Measurements from ENCODE around the gene DUSP8.
"Not testable (repeated sequence)": the region's sequence is repeated elsewhere in the genome, so short reads cannot be mapped to it uniquely, and the experiment has no call there.

DUSP8 gene

DNA sequence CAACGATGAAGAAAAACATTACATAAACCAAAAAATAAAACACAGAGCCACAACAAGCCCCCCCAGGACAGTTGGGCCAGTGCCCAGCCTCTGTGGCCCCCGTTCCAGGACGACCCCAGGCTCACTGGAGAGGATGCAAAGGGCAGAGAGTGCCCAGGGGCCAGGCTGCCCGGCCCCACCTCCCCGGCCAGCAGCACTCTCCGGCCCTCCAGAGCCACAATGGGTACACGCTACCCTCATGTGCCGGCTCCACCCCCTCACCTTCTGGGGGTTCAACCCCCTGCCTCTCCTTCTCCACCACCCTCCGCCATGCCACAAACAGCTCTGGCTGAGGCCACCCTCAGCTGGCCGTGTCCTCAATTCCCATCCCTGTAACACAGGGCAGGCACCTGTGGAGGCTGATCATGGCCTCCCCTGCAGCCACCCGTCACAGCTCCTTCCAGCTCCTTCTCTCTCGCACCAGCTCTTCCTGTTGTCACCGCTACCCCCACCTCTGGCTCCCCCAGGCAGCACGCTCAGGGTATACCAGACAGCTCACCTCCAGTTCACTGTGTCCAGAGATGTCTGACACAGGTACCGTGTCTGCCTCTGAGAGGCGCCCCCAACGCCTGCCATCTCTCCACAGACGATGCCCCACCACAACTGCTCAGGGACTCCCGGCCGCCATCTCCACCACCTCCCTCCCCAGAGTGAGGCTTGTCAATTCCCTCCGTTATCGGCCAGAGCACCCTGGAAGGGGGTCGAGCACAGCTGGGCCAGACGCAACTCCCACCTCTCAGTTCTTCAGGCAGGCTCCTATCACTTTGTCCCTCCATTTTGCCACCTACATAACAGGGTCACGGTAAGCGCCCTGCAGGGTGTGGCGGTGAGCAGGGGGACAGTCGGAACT is 54.7 kb downstream of the DUSP8 start:
- in situ Hi-C loops (cut with HindIII; ENCODE audit: low sequenced_read_pairs) = no loop called here

DNA sequence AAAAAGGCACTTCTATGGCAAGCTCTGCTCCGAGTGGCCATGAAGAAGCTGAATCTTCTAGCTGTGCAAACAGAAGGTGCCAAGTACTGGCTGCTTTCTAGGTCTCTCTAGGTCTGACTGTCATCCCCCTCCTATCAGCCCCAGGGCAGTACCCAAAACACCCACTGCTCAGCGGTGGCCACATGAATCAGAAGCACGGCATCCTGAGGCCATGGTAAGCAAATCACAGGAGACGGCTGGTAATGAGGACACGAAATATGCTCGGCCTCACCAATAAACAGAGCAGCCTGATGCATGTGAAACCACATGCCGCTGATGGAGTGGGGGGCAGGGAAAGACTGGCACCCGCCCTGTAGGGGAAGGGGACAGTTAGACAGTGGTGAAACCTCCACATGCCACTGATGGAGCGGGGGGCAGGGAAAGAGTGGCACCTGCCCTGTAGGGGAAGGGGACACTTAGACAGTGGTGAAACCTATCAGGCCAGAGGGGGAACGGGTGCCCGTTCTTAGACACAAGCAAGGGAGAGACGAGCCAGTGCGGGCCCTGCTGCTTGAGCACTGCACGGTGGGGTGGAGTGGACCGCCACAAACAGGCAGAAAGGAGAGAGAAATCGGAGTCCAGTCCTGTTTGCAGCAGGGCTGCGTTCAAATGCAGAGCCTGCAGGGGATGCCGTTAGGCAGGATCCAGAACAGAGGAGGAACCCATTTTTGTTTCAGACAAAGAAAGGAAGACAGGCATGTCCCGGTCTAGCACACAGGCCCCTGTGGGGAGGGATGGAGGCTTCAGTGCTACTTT is 55.6 kb downstream of the DUSP8 start:
- in situ Hi-C loops (cut with HindIII; ENCODE audit: low sequenced_read_pairs) = no loop called here

DNA sequence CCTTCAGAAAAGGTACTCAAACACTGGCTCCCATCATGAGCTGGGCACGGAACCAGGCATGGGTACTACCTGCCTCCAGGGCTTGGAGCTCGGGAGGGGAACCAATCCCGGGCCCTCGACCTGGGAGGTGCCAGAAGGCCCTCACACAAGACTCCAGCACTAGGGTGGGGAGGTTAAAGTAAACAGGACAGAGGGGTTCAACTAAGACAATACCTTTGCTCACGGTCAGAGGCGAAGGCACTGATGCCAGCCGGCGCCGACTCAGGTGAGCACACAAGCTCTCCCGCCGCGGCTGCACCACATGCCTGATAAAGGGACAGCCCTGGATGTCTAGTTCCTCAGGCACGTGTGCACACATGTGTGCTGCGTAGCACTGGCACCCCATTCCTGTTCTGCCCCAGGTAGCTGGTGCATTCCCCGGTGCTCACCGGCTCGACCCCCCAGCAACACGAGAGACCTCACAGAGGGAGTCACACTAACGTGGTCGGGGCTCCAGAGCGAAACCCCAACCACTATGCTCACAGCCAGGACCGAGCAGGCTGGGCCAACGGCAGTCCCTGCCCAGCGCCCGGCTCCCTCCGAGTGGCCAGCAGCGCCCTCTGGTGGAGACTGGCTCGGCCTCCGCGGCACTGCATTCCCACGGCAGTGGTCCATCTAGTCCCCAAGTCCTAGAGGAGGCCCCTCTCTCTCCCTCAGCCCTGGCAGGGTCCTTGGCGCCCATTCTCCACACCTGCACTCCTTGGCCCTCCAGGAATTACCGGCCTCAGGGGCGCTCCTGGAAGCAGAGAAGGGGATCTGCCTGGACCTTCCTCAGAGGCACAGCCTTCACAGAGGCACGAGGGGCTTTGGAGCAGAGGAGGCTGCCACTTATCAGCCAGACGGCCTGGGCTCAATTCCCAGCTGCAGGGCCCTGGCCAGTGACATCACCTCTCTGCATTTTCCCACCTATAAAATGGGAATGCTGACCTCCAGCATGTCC is 56.7 kb downstream of the DUSP8 start:
- in situ Hi-C loops (cut with HindIII; ENCODE audit: low sequenced_read_pairs) = no loop called here

DNA sequence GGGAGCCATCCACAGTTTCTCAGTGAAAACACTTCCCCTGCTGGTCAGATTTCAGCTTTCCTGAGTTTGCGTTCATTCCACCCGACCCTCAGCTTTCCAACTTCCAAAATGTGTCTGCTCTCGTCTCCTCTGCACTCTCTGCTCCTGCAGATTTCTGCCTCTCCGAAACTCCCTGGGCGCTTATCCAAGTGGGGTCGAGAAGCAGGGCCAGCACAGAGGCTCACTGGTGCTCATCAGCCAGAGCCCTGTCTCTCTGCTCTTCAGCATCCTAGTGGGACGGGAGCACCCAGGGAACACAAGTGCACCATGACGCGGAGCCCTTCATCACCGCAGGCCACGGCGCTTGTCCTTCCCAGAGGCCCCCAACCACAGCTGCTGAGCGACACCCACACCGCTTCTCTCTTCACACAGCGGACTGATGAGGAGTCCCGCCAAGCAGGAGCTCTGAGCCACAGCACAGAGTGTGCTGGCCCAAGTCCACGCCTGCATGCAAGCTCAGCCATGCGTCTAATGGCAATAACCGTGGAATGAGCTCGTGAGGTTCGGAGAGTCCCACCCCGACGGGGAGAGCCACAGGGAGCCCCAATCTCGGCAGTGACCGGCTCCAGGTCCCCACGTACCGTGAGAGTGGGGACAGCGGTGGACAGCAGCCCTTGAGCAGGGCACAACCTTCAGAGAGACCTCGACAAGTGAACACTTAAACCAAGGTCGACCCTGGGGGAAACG is 57.6 kb downstream of the DUSP8 start:
- in situ Hi-C loops (cut with HindIII; ENCODE audit: low sequenced_read_pairs) = no loop called here

GRCh38 chr11:1513326-1514296 is 58.5 kb downstream of the DUSP8 start:
- in situ Hi-C loops (cut with HindIII; ENCODE audit: low sequenced_read_pairs) = no loop called here

- in situ Hi-C loops (cut with HindIII; ENCODE audit: low sequenced_read_pairs) = not testable (repeated sequence)
These were observed 59.4 kb downstream of the DUSP8 start for GRCh38 chr11:1512531-1513258.

DNA sequence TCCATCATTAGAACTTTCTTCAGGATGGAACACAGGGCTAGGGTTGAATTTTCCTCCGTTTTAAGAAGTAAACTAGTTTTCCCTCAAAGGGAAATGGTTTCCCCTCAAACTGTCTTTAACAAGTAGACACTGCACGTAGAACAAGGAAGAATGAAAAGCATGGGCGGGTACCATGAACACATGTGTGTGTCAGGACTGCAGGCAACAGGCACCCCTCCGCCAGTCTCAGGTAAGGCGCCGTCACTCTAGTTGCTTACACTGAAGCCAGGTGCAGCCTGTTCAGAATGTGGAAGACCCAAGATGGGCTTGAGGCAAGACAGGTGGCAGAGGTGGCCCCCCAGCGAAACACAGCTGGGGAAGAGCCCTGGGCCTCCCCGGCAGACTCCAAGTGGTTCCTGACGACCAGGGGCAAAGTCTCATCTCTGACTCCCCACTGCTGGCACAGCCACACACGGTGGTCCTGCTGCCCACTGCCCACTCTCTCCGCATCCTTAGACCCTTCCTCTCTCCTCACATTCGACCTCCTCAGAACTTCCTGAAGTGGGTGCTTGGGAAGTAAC is 60.1 kb downstream of the DUSP8 start:
- in situ Hi-C loops (cut with HindIII; ENCODE audit: low sequenced_read_pairs) = no loop called here

- in situ Hi-C loops (cut with HindIII; ENCODE audit: low sequenced_read_pairs) = no loop called here
These were observed 61.1 kb downstream of the DUSP8 start for GRCh38 chr11:1510928-1511327.

DNA sequence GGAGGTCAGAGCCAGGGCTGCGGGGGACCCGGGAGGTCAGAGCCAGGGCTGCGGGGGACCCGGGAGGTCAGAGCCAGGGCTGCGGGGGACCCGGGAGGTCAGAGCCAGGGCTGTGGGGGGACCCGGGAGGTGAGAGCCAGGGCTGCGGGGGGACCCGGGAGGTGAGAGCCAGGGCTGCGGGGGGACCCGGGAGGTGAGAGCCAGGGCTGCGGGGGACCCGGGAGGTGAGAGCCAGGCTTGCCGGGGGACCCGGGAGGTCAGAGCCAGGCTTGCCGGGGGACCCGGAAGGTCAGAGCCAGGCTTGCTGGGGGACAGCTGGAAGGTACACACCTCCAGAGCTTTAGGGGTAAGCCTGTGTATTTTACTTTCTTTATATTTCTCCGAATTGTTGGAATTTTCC is 61.7 kb downstream of the DUSP8 start:
- in situ Hi-C loops (cut with HindIII; ENCODE audit: low sequenced_read_pairs) = not testable (repeated sequence)

DNA sequence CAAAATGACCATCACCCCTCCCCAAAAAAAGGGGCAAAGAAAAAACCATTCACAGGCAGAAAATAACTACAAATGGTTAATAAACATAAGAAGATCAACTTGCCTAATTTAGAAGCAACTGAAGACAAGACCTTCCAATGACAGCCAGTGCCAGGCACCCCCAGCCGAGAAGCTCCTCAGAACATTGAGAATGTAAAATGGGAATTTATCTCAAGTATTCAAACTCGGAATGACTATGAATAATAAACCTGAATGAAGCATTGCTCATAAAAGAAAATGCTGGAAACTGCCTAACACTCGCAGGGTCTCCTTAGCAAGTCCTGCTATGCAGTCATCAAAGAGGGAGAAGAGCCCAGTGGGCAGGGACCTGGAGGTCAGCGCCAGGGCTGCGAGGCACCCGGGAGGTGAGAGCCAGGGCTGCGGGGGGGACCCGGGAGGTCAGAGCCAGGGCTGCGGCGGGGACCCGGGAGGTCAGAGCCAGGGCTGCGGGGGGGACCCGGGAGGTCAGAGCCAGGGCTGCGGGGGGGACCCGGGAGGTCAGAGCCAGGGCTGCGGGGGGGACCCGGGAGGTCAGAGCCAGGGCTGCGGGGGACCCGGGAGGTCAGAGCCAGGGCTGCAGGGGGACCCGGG is 62.3 kb downstream of the DUSP8 start:
- in situ Hi-C loops (cut with HindIII; ENCODE audit: low sequenced_read_pairs) = no loop called here

DNA sequence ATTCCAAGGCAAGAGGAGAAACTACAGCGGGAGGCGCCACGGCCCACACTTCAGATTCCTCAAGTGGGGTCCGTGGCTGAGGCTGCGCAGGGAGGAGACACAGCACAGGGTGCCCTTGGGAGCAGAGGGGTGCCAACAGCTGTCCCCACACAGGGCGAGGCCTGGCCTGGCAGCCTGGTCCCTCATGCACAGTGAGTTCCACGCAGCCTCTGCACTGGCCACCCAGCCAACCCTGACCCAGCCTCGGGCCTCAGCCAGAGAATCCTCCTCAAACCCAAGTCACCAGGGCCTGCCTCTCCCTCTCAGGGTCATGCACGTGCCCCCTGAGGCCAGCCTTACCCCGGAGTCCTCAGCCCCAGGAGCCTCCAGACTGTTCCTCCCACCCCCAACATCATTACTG is 63.1 kb downstream of the DUSP8 start:
- in situ Hi-C loops (cut with HindIII; ENCODE audit: low sequenced_read_pairs) = no loop called here

DNA sequence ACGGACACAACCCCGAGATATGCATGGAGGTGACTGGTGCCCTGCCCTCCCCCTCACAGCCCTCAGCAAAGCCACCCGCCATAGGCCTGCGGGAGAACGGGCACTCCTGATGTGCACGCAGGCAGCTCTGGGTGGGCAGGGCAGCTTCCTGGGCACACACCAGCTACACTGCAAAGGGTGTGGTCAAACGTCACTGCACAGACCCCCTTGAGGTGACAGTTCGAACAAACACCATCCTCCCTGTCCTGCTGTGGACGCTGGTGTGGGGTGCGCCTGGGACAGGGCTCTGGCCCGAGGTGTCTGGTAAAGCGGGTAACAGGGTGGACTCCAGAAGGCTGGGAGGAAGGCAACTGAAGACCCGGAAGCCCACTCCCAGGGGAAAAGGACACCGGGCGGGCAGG is 63.6 kb downstream of the DUSP8 start:
- in situ Hi-C loops (cut with HindIII; ENCODE audit: low sequenced_read_pairs) = no loop called here

- in situ Hi-C loops (cut with HindIII; ENCODE audit: low sequenced_read_pairs) = no loop called here
These were observed 64.5 kb downstream of the DUSP8 start for GRCh38 chr11:1507381-1508140.

DNA sequence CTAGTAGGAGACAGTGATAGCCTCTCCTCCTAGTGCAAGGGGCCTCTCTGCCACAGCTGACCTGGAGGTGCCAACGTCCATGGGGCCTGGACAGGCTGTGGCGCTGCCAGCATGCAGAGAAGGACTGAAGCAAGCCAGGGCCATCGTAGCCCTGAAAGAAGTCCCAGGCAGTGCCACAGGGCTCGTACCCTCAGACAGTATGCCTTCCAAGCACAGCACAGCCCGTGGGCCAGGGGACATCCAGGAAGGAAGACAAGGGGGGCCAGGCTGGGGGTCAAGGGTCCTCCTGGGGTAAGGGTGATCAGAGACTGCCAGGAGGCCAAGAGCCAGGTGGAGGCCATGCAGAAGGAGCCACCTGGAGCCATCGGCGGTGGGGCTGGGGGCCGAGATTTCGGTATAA is 65.1 kb downstream of the DUSP8 start:
- in situ Hi-C loops (cut with HindIII; ENCODE audit: low sequenced_read_pairs) = no loop called here

DNA sequence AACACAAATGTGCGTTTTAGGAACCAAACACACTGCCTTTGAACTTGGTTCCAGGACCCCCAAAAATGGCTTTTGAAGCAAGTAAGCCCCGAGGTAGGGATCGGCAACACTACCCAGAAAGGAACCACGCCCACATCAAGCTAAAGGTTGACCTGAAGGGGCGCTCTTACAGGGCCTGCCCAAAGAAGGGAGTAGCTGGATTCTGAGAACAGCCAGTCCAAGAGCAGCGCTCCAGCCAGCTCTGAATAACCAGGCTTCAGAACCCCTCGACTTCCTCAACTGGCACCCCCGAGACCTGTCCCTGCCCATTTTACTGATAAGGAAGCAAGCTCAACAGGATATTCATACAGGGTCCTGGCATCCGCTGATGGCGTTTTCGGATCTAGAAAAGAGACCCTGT is 66.6 kb downstream of the DUSP8 start:
- in situ Hi-C loops (cut with HindIII; ENCODE audit: low sequenced_read_pairs) = no loop called here

DNA sequence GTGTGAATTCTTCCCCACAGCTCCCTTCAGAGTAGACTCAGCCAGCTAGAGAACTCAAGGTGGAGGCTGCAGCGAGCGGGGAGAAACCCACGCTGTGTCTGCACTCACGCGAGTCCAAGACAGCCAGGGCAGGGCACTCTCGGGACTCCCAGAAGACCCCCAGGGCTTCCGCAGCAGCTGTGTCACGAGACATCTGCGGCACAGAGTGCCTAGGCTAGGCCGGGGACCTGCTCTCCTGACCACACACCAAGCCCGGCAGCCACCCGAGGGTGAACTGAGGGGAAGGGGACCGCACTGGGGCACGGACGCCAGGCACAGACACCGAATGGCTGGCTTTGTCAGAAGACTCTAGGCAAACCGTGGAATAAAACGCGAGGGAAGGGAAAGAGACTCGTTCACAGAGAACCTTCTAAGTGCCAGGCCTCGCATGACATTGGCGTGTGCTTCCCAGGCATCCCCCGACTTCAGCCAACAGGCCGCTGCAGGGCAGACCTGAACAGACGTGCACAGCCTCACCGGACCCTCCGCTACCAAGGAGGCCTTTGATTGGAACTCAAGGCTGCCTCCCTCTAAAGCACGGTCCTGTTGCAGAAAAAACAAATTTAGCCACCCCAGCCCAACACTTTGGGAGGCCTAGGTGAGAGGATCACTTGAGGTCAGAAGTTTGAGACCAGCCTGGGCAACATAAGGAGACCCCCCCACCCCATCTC is 67.3 kb downstream of the DUSP8 start:
- in situ Hi-C loops (cut with HindIII; ENCODE audit: low sequenced_read_pairs) = no loop called here

Measured in endothelial cell of hepatic sinusoid (primary cell).